Trophoblast cell (in vitro differentiated cells and primary cell): ENCODE results near the gene EXO1.

Source experiments
- DNase-seq, 2 donors: peaks; one replicate each; pipeline ENCODE4 v3.0.0-alpha.2; 2016
- H2AFZ ChIP-seq: 2 replicates; pipeline ENCODE4 v1.6.1; 2013; ENCODE audit warnings: low read length, moderate library complexity, mild to moderate bottlenecking; ENCODE audit not compliant: insufficient read depth, poor library complexity
- H2AK5ac ChIP-seq: 2 replicates; pipeline ENCODE4 v1.6.1; 2013; ENCODE audit warnings: mild to moderate bottlenecking, low read length
- H2BK120ac ChIP-seq: 2 replicates; pipeline ENCODE4 v1.6.1; 2013; ENCODE audit warnings: low read length, mild to moderate bottlenecking, moderate library complexity; ENCODE audit not compliant: insufficient read depth, poor library complexity
- H2BK12ac ChIP-seq: 2 replicates; pipeline ENCODE4 v1.6.1; 2013; ENCODE audit warnings: mild to moderate bottlenecking, low read length, moderate library complexity
- H2BK5ac ChIP-seq: 2 replicates; pipeline ENCODE4 v1.6.1; 2013; ENCODE audit warnings: low read length, low read depth, moderate library complexity, mild to moderate bottlenecking; ENCODE audit not compliant: poor library complexity
- H3K14ac ChIP-seq: 2 replicates; pipeline ENCODE4 v1.6.1; 2013; ENCODE audit warnings: mild to moderate bottlenecking, low read length
- H3K18ac ChIP-seq: 2 replicates; pipeline ENCODE4 v1.6.1; 2013; ENCODE audit warnings: mild to moderate bottlenecking, low read length
- H3K23ac ChIP-seq: 2 replicates; pipeline ENCODE4 v1.6.1; 2013; ENCODE audit warnings: low read length
- H3K27ac ChIP-seq: 2 replicates; pipeline ENCODE4 v1.5.1; 2013; ENCODE audit warnings: low read depth, mild to moderate bottlenecking, inconsistent platforms, low read length, moderate library complexity
- H3K27me3 ChIP-seq: 2 replicates; pipeline ENCODE4 v1.6.1; 2013; ENCODE audit warnings: inconsistent platforms, mild to moderate bottlenecking, low read length, moderate library complexity; ENCODE audit not compliant: insufficient read depth
- H3K36me3 ChIP-seq, 2 experiments: 1 replicate in 1 of 2; 2 replicates in 1 of 2; pipeline ENCODE4 v1.6.1; 2013; ENCODE audit warnings: low read length in 2 of 2, mild to moderate bottlenecking in 2 of 2, moderate library complexity in 1 of 2; ENCODE audit not compliant: insufficient read depth in 2 of 2, control insufficient read depth in 1 of 2
- H3K4ac ChIP-seq: 2 replicates; pipeline ENCODE4 v1.6.1; 2013; ENCODE audit warnings: low read depth, mild to moderate bottlenecking, low read length, moderate library complexity
- H3K4me1 ChIP-seq, 2 experiments: 1 replicate in 1 of 2; 2 replicates in 1 of 2; pipeline ENCODE4 v1.6.1; 2013; ENCODE audit warnings: low read length in 2 of 2, mild to moderate bottlenecking in 2 of 2, moderate library complexity in 1 of 2; ENCODE audit not compliant: insufficient read depth in 2 of 2, control insufficient read depth in 1 of 2
- H3K4me2 ChIP-seq: 2 replicates; pipeline ENCODE4 v1.6.1; 2013; ENCODE audit warnings: inconsistent platforms, mild to moderate bottlenecking, low read length, moderate library complexity
- H3K4me3 ChIP-seq: 2 replicates; pipeline ENCODE4 v1.5.1; 2013; ENCODE audit warnings: mild to moderate bottlenecking, low read depth, low read length, inconsistent platforms
- H3K79me1 ChIP-seq: one replicate; pipeline ENCODE4 v1.6.1; 2013; ENCODE audit warnings: low read length
- H3K79me2 ChIP-seq: 2 replicates; pipeline ENCODE4 v1.6.1; 2013; ENCODE audit warnings: low read length, mild to moderate bottlenecking; ENCODE audit not compliant: control insufficient read depth, insufficient read depth, poor library complexity
- H3K9ac ChIP-seq: 2 replicates; pipeline ENCODE4 v1.6.1; 2013; ENCODE audit warnings: mild to moderate bottlenecking, low read length
- H3K9me3 ChIP-seq: 2 replicates; pipeline ENCODE4 v1.6.1; 2013; ENCODE audit warnings: low read depth, mild to moderate bottlenecking, control low read depth, inconsistent platforms, low read length; ENCODE audit not compliant: insufficient read depth
- H4K12ac ChIP-seq: 2 replicates; pipeline ENCODE4 v1.6.1; 2013; ENCODE audit warnings: low read depth, mild to moderate bottlenecking, low read length, moderate library complexity
- H4K8ac ChIP-seq: 2 replicates; pipeline ENCODE4 v1.6.1; 2013; ENCODE audit warnings: low read depth, mild to moderate bottlenecking, low read length, moderate library complexity
- H4K91ac ChIP-seq: one replicate; pipeline ENCODE4 v1.6.1; 2013; ENCODE audit warnings: low read depth, mild to moderate bottlenecking, low read length, moderate library complexity
- WGBS: extraction: QIAGEN DNeasy Blood & Tissue Kit; methylation state at CpG from one replicate; pipeline ENCODE4 v1.1.7; 2013; ENCODE audit warnings: missing lambda C conversion rate; ENCODE audit not compliant: insufficient read length, insufficient coverage; ENCODE audit errors: extremely low coverage; 5-methylcytosine and 5-hydroxymethylcytosine counted together

The EXO1 gene

GRCh38 chr1:241816008-241816407 lies 32.0 kb upstream of the EXO1 start:
- Histone ChIP-seq H3K9me3 (no peaks in the 10 kb centered on the region), H2BK12ac (no peak overlapping the region), H3K9ac (no peak overlapping the region), H3K27ac (no peak overlapping the region), H2AFZ (no peak overlapping the region), H2BK120ac (no peak overlapping the region), H3K79me2 (no peaks in the 10 kb centered on the region), H2AK5ac (no peak overlapping the region), H2BK5ac (no peak overlapping the region), H3K14ac (no peak overlapping the region), H4K8ac (no peak overlapping the region), H4K12ac (no peak overlapping the region), H3K4me1 (no peaks in the 10 kb centered on the region), H3K4me2 (no peak overlapping the region), H3K23ac (no peak overlapping the region), H3K27me3 (no peaks in the 10 kb centered on the region), H3K36me3 (no peaks in the 10 kb centered on the region), H3K18ac (no peak overlapping the region), H4K91ac (no peak overlapping the region), H3K4ac (no peak overlapping the region), H3K4me3 (no peak overlapping the region), H3K79me1 (no peaks in the 10 kb centered on the region)
- no peak for DNase-seq
- WGBS, result no CpG with 5 or more reads among the region's 6 CpGs

- no peak overlapping the region for H4K8ac ChIP-seq
- no peak overlapping the region for H4K91ac ChIP-seq
- H3K4me2 ChIP-seq, result no peak overlapping the region
- no peaks in the 10 kb centered on the region for H3K79me2 ChIP-seq
- no peak overlapping the region for H2BK5ac ChIP-seq
- no peaks in the 10 kb centered on the region for H3K9me3 ChIP-seq
- H3K4me3 ChIP-seq, result no peak overlapping the region
- WGBS, result no CpG with 5 or more reads among the region's 1 CpG
- no peak overlapping the region for H3K14ac ChIP-seq
- H3K4ac ChIP-seq, result no peak overlapping the region
- H2AK5ac ChIP-seq, result no peak overlapping the region
- no peak overlapping the region for H3K27ac ChIP-seq
- H3K4me1 ChIP-seq, result no peaks in the 10 kb centered on the region
- peak in 1 of 2 donors; percentile 12 for DNase-seq
- H3K36me3 ChIP-seq, result no peaks in the 10 kb centered on the region
- H2AFZ ChIP-seq, result no peak overlapping the region
- H2BK120ac ChIP-seq, result no peak overlapping the region
- H3K23ac ChIP-seq, result no peak overlapping the region
- H3K9ac ChIP-seq, result no peak overlapping the region
- no peaks in the 10 kb centered on the region for H3K79me1 ChIP-seq
- no peak overlapping the region for H2BK12ac ChIP-seq
- H4K12ac ChIP-seq, result no peak overlapping the region
- H3K18ac ChIP-seq, result no peak overlapping the region
- no peaks in the 10 kb centered on the region for H3K27me3 ChIP-seq
Observed at GRCh38 chr1:241817331-241817792, 30.6 kb upstream of the EXO1 start.

DNA sequence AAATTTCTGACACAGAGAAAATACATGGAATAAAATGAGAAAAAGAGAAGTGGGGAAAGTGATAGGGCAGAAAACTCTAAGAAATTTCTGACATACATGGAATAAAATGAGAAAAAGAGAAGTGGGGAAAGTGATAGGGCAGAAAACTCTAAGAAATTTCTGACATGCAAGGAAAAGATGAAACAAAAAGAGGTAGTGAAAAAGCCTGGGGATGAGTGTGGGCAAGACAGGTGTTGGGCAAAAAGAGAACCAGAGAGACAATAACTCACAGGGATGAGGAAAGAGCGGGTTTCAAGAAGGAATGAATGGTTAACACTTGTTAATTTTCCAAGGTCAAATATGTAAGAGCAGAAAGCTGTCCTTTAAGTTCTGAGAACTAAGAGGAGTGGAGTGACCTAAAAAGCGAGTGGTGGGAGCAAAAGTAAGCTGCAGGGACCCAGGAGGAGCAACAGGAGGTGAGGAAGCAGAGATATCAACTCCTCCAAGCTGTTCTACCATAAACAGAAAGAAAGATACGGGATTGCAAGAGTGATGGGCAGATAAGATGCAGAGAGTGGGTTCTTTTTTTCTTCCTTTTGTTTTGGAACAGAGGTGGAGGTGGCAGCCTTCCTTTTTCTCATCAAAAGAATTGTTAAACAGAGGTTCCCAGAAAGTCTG lies 29.9 kb upstream of the EXO1 start:
- no peak for DNase-seq
- Histone ChIP-seq H3K9me3 (no peaks in the 10 kb centered on the region), H2AK5ac (no peak overlapping the region), H3K36me3 (no peaks in the 10 kb centered on the region), H3K27me3 (no peaks in the 10 kb centered on the region), H3K23ac (no peak overlapping the region), H2BK12ac (no peak overlapping the region), H4K8ac (no peak overlapping the region), H3K79me2 (no peaks in the 10 kb centered on the region), H2AFZ (no peak overlapping the region), H3K4ac (no peak overlapping the region), H3K18ac (no peak overlapping the region), H3K4me2 (no peak overlapping the region), H2BK5ac (no peak overlapping the region), H4K12ac (no peak overlapping the region), H2BK120ac (no peak overlapping the region), H3K27ac (no peak overlapping the region), H3K9ac (no peak overlapping the region), H3K4me1 (no peaks in the 10 kb centered on the region), H4K91ac (no peak overlapping the region), H3K4me3 (no peak overlapping the region), H3K79me1 (no peaks in the 10 kb centered on the region), H3K14ac (no peak overlapping the region)
- WGBS, result no CpG with 5 or more reads among the region's 3 CpGs

DNA sequence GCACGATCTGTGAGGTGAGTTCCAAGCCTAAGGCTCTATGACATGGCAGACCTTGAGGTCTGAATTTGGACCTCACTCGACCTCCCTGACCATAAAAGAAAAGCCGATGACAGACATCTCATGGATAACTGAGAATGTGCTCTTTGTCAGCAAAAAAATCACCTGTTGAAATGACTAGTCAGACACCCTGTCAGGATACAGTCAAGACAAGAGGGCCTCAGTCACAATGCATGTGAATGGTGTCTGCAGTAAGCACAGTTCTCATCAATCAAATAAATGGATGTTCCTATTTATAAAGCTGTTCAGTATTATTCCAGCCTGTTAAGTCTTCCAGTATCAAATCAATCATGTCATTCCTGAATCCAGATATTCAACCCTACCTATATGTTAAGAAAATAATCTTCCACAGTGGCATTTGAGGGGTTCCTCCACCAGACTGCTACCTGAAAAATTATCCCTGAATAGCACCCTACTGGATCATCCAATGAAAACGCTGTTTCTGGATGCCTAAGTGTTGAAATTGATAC lies 28.6 kb upstream of the EXO1 start:
- Histone ChIP-seq H3K18ac (no peak overlapping the region), H3K36me3 (no peaks in the 10 kb centered on the region), H3K14ac (no peak overlapping the region), H3K4me3 (no peak overlapping the region), H4K8ac (no peak overlapping the region), H3K9me3 (no peaks in the 10 kb centered on the region), H2BK120ac (no peak overlapping the region), H3K4me2 (no peak overlapping the region), H2AFZ (no peak overlapping the region), H3K4me1 (no peaks in the 10 kb centered on the region), H4K12ac (no peak overlapping the region), H2BK12ac (no peak overlapping the region), H2BK5ac (no peak overlapping the region), H3K79me2 (no peaks in the 10 kb centered on the region), H4K91ac (no peak overlapping the region), H3K23ac (no peak overlapping the region), H3K9ac (no peak overlapping the region), H3K27ac (no peak overlapping the region), H3K79me1 (no peaks in the 10 kb centered on the region), H3K4ac (no peak overlapping the region), H2AK5ac (no peak overlapping the region), H3K27me3 (no peaks in the 10 kb centered on the region)
- no peak for DNase-seq
- no CpG with 5 or more reads among the region's 4 CpGs for WGBS
